CD14-positive monocyte (primary cell): ENCODE results near the gene HTT-AS. TPM values are rescaled to one million over a fixed set of nuclear protein-coding genes. Genes with fewer than 3 reads are reported as not detected.

Experiments
- DNase-seq, 3 donors: peaks; one replicate each; pipeline ENCODE4 v3.0.0-alpha.2; 2011 to 2022
- H2AFZ ChIP-seq: 2 replicates; pipeline ENCODE4 v1.6.0; 2012; ENCODE audit warnings: mild to moderate bottlenecking, low read depth, low read length, inconsistent platforms; ENCODE audit not compliant: insufficient read depth, poor library complexity, severe bottlenecking
- H3K27ac ChIP-seq, 2 donors: 1 replicate in 1 of 2; 2 replicates in 1 of 2; pipeline ENCODE4 v1.5.1; 2012 to 2013; ENCODE audit warnings: low read length in 2 of 2, control low read depth in 1 of 2, inconsistent platforms in 1 of 2, low read depth in 1 of 2, mild to moderate bottlenecking in 1 of 2
- H3K27me3 ChIP-seq, 2 donors: one replicate each; pipeline versions ENCODE4 v1.6.0 to v1.6.1; 2011 to 2013; ENCODE audit warnings: low read length in 2 of 2; ENCODE audit not compliant: control insufficient read depth in 2 of 2, insufficient read depth in 2 of 2
- H3K36me3 ChIP-seq, 2 donors: replicated peaks in 1 of 2; 1 replicate in 1 of 2; 2 replicates in 1 of 2; pipeline versions ENCODE4 v1.5.1 to v1.6.1; 2012 to 2013; ENCODE audit warnings: low read length in 2 of 2, control low read depth in 1 of 2, inconsistent platforms in 1 of 2, mild to moderate bottlenecking in 1 of 2; ENCODE audit not compliant: insufficient read depth in 2 of 2, control insufficient read depth in 1 of 2
- H3K4me1 ChIP-seq, 2 donors: 1 replicate in 1 of 2; 2 replicates in 1 of 2; pipeline versions ENCODE4 v1.5.1 to v1.6.1; 2012 to 2013; ENCODE audit warnings: low read length in 2 of 2, control low read depth in 1 of 2, inconsistent platforms in 1 of 2, mild to moderate bottlenecking in 1 of 2, moderate library complexity in 1 of 2; ENCODE audit not compliant: insufficient read depth in 2 of 2, control insufficient read depth in 1 of 2
- H3K4me2 ChIP-seq: replicated peaks from 2 replicates; pipeline ENCODE3; 2012; ENCODE audit warnings: low read length, moderate library complexity, mild to moderate bottlenecking; ENCODE audit not compliant: poor library complexity, severe bottlenecking; ENCODE audit errors: extremely low read depth
- H3K4me3 ChIP-seq, 3 experiments: fragments of 200-600 bp in 1 of 3; sonication (generic) in 1 of 3; replicated peaks in 1 of 3; 1 replicate in 2 of 3; 2 replicates in 1 of 3; pipeline ENCODE4 v1.5.1; 2011 to 2013; ENCODE audit warnings: low read length in 3 of 3, mild to moderate bottlenecking in 3 of 3, control low read depth in 2 of 3, low read depth in 2 of 3, inconsistent platforms in 1 of 3, moderate library complexity in 1 of 3
- H3K79me2 ChIP-seq: 2 replicates; pipeline ENCODE4 v1.6.0; 2012; ENCODE audit warnings: mild to moderate bottlenecking, control low read depth, inconsistent platforms, low read length, moderate library complexity; ENCODE audit not compliant: insufficient read depth
- H3K9ac ChIP-seq: 2 replicates; pipeline ENCODE4 v1.6.0; 2017; ENCODE audit warnings: low read length, mild to moderate bottlenecking; ENCODE audit not compliant: insufficient read depth, poor library complexity, severe bottlenecking
- H3K9me3 ChIP-seq, 2 donors: replicated peaks in 1 of 2; 1 replicate in 1 of 2; 2 replicates in 1 of 2; pipeline versions ENCODE4 v1.5.1 to v1.6.1; 2012 to 2013; ENCODE audit warnings: low read length in 2 of 2, control low read depth in 1 of 2; ENCODE audit not compliant: control insufficient read depth in 1 of 2, insufficient read depth in 1 of 2
- H4K20me1 ChIP-seq: 2 replicates; pipeline ENCODE4 v1.6.0; 2012; ENCODE audit warnings: mild to moderate bottlenecking, low read length, control low read depth, moderate library complexity; ENCODE audit not compliant: insufficient read depth
- H3K27ac Mint-ChIP-seq, 7 donors: one replicate each; pipeline ENCODE4 v1.8.0; 2020; ENCODE audit warnings: mild to moderate bottlenecking in 7 of 7, mixed read lengths in 7 of 7, moderate library complexity in 6 of 7, inconsistent platforms in 2 of 7
- H3K27me3 Mint-ChIP-seq, 3 donors: one replicate each; pipeline ENCODE4 v1.8.0; 2021 to 2022; ENCODE audit warnings: low read depth in 3 of 3, mild to moderate bottlenecking in 3 of 3, mixed read lengths in 3 of 3, moderate library complexity in 3 of 3, inconsistent platforms in 1 of 3
- H3K36me3 Mint-ChIP-seq, 2 donors: one replicate each; pipeline ENCODE4 v1.8.0; 2020; ENCODE audit warnings: mixed read lengths in 2 of 2, inconsistent platforms in 1 of 2, mild to moderate bottlenecking in 1 of 2
- H3K4me1 Mint-ChIP-seq: one replicate; pipeline ENCODE4 v1.8.0; 2020; ENCODE audit warnings: mild to moderate bottlenecking, mixed read lengths
- H3K4me3 Mint-ChIP-seq, 2 donors: one replicate each; pipeline ENCODE4 v1.8.0; 2020; ENCODE audit warnings: mild to moderate bottlenecking in 2 of 2, mixed read lengths in 2 of 2, moderate library complexity in 1 of 2
- H3K9me3 Mint-ChIP-seq, 7 donors: one replicate each; pipeline ENCODE4 v1.8.0; 2020 to 2022; ENCODE audit warnings: mixed read lengths in 7 of 7, mild to moderate bottlenecking in 6 of 7, moderate library complexity in 6 of 7, inconsistent platforms in 2 of 7
- WGBS: methylation state at CpG from one replicate; pipeline ENCODE4 v1.1.5; 2013; ENCODE audit warnings: missing lambda C conversion rate; ENCODE audit not compliant: insufficient coverage; 5-methylcytosine and 5-hydroxymethylcytosine counted together
- intact Hi-C, 2 donors: fragments of 100-400 bp; cut with micrococcal nuclease; formaldehyde crosslinking; loops; one replicate each; pipeline versions ENCODE4 v1.15.0 to v1.15.1; 2023
- polyA plus RNA-seq, 3 donors: library from polyadenylated mRNA; depleted of rRNA in 1 of 3; unstranded in 2 of 3; stranded (reverse) in 1 of 3; fragments of 300-500 nt in 2 of 3; fragments of >200 nt in 1 of 3; fragmentation: Illumina TruSeq in 2 of 3; gene quantifications; 1 replicate in 2 of 3; 2 replicates in 1 of 3; pipeline ENCODE4 v1.2.3, GENCODE V29; 2012 to 2021
- TF ChIP-seq, protein P1 (sequence below): fragments of 200-600 bp; IDR thresholded peaks from one replicate; pipeline ENCODE4 v1.8.0; 2022; ENCODE audit warnings: antibody characterized with exemption, mild to moderate bottlenecking

HTT-AS gene
- polyA plus RNA-seq, 3 donors, result not detected

DNA sequence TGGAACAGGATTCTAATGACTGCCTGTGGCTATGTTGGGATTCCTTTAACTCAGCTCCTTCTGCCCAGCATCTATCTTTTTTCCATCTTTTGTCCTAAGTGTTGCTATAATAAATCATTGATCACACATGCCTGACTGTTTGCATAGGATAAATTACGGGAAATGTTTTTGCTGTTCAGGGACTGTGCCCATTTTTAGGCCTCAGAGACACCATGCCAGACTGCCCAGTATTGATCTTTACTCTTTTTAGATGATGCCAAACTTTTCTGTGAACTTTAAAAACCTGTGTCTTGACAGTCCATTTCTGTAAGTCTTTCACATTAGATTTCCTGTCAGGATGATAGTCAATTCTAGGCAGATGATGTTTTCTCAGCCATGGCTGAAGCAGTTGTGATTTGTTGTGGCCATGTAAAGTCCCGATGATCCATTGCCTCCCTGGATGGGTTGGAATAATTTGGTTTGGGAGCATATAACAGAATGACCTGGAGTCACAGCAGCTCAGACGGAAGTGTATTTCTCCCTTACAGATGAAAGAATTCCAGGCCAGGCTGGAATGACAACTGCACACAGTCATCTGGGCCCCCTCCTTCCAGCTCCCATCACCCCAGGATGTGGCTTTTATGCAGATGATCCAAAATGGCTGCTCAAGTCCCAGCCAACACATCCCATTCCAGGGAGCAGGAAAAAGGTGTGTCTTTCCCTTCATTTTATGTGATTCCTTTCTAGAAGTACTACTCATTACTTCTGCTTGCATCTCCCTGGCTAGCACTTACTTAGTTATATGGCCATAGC lies 3.4 kb downstream of the HTT-AS start:
- H3K79me2 ChIP-seq, result peaks cover 10% of the 10 kb centered on the region
- Mint-ChIP-seq H3K9me3 (peaks cover 0 to 4% (median 0%) of the 10 kb centered on the region in 7 donors), H3K36me3 (peaks cover 0 to 5% of the 10 kb centered on the region in 2 donors), H3K27me3 (peaks cover 0 to 5% (median 1%) of the 10 kb centered on the region in 3 donors), H3K4me1 (peaks cover 13% of the 10 kb centered on the region), H3K4me3 (no peak overlapping the region), H3K27ac (no peak overlapping the region)
- intact Hi-C loops, result loop anchor here (10.0 kb wide), 2 partner anchors 224 to 1486 kb away; partner anchors contain the start of gene RGS12 (in 1 of the 2)
- H3K4me2 ChIP-seq, result no peak overlapping the region
- no peaks in the 10 kb centered on the region for H3K27me3 ChIP-seq
- H3K27ac ChIP-seq, result no peak overlapping the region
- no peak overlapping the region for H2AFZ ChIP-seq
- no peaks in the 10 kb centered on the region for H3K9me3 ChIP-seq
- WGBS, result 100% methylated on average over 2 of the region's 3 CpGs
- DNase-seq, result no peak
- H3K4me3 ChIP-seq, result no peak overlapping the region
- peaks cover 18 to 20% of the 10 kb centered on the region in 2 donors for H3K4me1 ChIP-seq
- no peaks in the 10 kb centered on the region for H3K36me3 ChIP-seq
- H3K9ac ChIP-seq, result no peak overlapping the region
- TF ChIP-seq, protein P1, sequence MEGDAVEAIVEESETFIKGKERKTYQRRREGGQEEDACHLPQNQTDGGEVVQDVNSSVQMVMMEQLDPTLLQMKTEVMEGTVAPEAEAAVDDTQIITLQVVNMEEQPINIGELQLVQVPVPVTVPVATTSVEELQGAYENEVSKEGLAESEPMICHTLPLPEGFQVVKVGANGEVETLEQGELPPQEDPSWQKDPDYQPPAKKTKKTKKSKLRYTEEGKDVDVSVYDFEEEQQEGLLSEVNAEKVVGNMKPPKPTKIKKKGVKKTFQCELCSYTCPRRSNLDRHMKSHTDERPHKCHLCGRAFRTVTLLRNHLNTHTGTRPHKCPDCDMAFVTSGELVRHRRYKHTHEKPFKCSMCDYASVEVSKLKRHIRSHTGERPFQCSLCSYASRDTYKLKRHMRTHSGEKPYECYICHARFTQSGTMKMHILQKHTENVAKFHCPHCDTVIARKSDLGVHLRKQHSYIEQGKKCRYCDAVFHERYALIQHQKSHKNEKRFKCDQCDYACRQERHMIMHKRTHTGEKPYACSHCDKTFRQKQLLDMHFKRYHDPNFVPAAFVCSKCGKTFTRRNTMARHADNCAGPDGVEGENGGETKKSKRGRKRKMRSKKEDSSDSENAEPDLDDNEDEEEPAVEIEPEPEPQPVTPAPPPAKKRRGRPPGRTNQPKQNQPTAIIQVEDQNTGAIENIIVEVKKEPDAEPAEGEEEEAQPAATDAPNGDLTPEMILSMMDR, result no peak
- peaks cover 4% of the 10 kb centered on the region for H4K20me1 ChIP-seq

DNA sequence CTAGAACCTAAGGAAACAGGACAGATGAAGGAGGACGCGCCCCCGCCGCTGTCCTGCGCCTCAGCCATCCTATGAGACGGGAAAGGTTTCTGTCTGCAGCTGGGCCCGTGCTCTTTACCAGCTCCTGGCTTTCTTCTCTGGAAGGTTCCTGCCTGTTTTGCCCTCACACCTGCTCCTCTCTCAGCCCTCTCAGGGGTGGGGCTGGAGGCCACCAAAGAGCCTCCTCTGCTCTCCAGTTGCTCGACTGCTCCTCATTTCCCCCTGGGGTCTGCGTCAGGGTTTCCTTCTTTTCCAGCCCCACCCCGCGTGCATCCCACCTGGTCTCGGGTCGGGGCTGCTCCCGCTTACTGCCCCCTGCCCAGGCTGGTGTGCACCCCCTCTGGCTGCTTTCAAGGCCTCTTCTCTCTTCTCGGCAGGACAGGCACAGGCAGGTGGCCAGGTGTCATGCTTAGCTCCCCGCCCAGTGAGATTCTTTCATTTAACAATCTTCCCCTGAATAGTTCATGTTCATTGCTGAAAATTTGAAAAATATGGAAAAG lies 4.6 kb downstream of the HTT-AS start:
- 96% methylated on average over 11 of the region's 16 CpGs for WGBS
- no peak overlapping the region for H3K27ac Mint-ChIP-seq

More for the DNA sequence above, 4.6 kb downstream of the HTT-AS start:
- intact Hi-C loops, result loop anchor here (10.0 kb wide), 2 partner anchors 225 to 1485 kb away; partner anchors contain the start of gene RGS12 (in 1 of the 2)
- TF ChIP-seq, protein P1, result no peak
- H3K9ac ChIP-seq, result no peak overlapping the region
- no peaks in the 10 kb centered on the region for H3K36me3 ChIP-seq
- H3K4me2 ChIP-seq, result no peak overlapping the region
- no peaks in the 10 kb centered on the region for H3K9me3 ChIP-seq
- peaks cover 0 to 7% (median 0%) of the 10 kb centered on the region in 7 donors for H3K9me3 Mint-ChIP-seq
- no peak overlapping the region for H3K27ac ChIP-seq
- DNase-seq, result no peak
- no peak overlapping the region for H2AFZ ChIP-seq
- H3K27me3 ChIP-seq, result no peaks in the 10 kb centered on the region
- H4K20me1 ChIP-seq, result no peaks in the 10 kb centered on the region
- H3K4me3 Mint-ChIP-seq, result no peak overlapping the region
- H3K27me3 Mint-ChIP-seq, result peaks cover 0 to 5% (median 3%) of the 10 kb centered on the region in 3 donors
- peaks cover 9 to 13% of the 10 kb centered on the region in 2 donors for H3K4me1 ChIP-seq
- H3K4me1 Mint-ChIP-seq, result peaks cover 8% of the 10 kb centered on the region
- no peaks in the 10 kb centered on the region for H3K79me2 ChIP-seq
- no peak overlapping the region for H3K4me3 ChIP-seq
- peaks cover 4 to 9% of the 10 kb centered on the region in 2 donors for H3K36me3 Mint-ChIP-seq
